ENCODE results near the gene GPR146.

DNA sequence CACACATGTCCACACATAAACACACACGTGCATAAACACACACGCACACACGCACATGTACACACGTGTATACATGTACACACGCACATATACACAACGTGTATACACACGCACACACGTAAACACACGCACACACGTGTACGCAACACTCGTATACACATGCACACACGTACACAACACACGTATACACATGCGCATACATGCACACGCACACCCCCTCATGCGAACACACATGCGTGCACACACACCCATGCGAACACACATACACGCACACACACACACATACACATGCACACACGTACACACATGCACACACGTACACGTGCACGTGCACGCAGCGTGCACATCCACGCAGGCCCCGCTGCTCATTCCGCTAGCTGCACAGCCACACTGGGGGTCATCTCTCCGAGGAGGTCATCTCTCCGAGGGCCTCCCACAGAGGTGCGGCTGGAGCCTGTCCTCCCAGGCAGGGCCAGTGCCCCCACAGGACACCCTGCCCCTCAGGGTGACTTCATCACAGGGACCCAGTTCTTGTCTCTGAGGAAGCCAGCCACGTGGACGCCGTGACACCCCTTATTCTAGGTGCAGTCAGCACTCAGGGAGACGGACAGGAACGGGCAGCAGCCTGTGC lies 35.5 kb upstream of the GPR146 start:
- no peak for TF ChIP-seq YY1 (IDR thresholded peaks at IDR 0.05; ENCODE audit: low read depth, low read length)
- no peak for TF ChIP-seq CTCF (IDR thresholded peaks at IDR 0.05; ENCODE audit: control extremely low read depth in 1 of 3, insufficient read depth in 1 of 3, low read depth in 1 of 3, low read length in 3 of 3)
- TF ChIP-seq RNF2 (IDR thresholded peaks at IDR 0.05; ENCODE audit: borderline replicate concordance, low read depth, low read length, missing control alignments, poor library complexity, severe bottlenecking), result no peak
- TF ChIP-seq TAF1 (IDR thresholded peaks at IDR 0.05; ENCODE audit: low read depth, low read length), result no peak
- TF ChIP-seq EZH2 (IDR thresholded peaks at IDR 0.05; ENCODE audit: low read depth, low read length, severe bottlenecking), result no peak
- TF ChIP-seq POLR2A (IDR thresholded peaks at IDR 0.05; ENCODE audit: control extremely low read depth in 1 of 2, low read depth in 2 of 2, low read length in 2 of 2), result no peak
- TF ChIP-seq E2F6 (IDR thresholded peaks at IDR 0.05), result no peak
- no peak for TF ChIP-seq NRF1 (IDR thresholded peaks at IDR 0.05; ENCODE audit: low read depth, low read length)
- TF ChIP-seq EP300 (IDR thresholded peaks at IDR 0.05; ENCODE audit: borderline replicate concordance in 1 of 2, low read depth in 2 of 2, low read length in 2 of 2), result no peak
- TF ChIP-seq, protein P1, sequence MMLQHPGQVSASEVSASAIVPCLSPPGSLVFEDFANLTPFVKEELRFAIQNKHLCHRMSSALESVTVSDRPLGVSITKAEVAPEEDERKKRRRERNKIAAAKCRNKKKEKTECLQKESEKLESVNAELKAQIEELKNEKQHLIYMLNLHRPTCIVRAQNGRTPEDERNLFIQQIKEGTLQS (IDR thresholded peaks at IDR 0.05; ENCODE audit: insufficient read depth, low read depth, low read length), result no peak
- TF ChIP-seq TEAD4 (IDR thresholded peaks at IDR 0.05; ENCODE audit: low read depth, low read length), result no peak
- TF ChIP-seq BCL11A (IDR thresholded peaks at IDR 0.05; ENCODE audit: low read depth in 2 of 2, low read length in 2 of 2), result no peak
- no peak for TF ChIP-seq POLR2AphosphoS5 (IDR thresholded peaks at IDR 0.05; ENCODE audit: low read depth, low read length)

Data from H1 (cell line).